Mesothelial cell of epicardium (in vitro differentiated cells): ENCODE measurements around the gene KAT5. TPM values are rescaled to one million over a fixed set of nuclear protein-coding genes. Genes with fewer than 3 reads are reported as not detected.

Experiments used
- DNase-seq, 2 experiments: peaks; one replicate each; pipeline ENCODE4 v3.0.0; 2021; ENCODE audit warnings: low spot score in 2 of 2; ENCODE audit not compliant: unreplicated experiment in 2 of 2
- H3K27ac Mint-ChIP-seq: 2 replicates; pipeline ENCODE4 v1.8.0; 2021; ENCODE audit warnings: mixed read lengths
- H3K27me3 Mint-ChIP-seq: 2 replicates; pipeline ENCODE4 v1.8.0; 2021; ENCODE audit warnings: low read depth, mixed read lengths
- H3K36me3 Mint-ChIP-seq: 2 replicates; pipeline ENCODE4 v1.8.0; 2021; ENCODE audit warnings: mixed read lengths
- H3K4me1 Mint-ChIP-seq: 2 replicates; pipeline ENCODE4 v1.8.0; 2021; ENCODE audit warnings: mixed read lengths
- H3K4me3 Mint-ChIP-seq: 2 replicates; pipeline ENCODE4 v1.8.0; 2021; ENCODE audit warnings: mild to moderate bottlenecking, moderate library complexity, mixed read lengths
- H3K9me3 Mint-ChIP-seq: 2 replicates; pipeline ENCODE4 v1.8.0; 2021; ENCODE audit warnings: mixed read lengths
- CTCF ChIP-seq: fragments of 200-600 bp; sonication (generic); IDR thresholded peaks from one replicate; pipeline ENCODE4 v1.5.0; 2021; ENCODE audit warnings: antibody characterized with exemption; ENCODE audit not compliant: unreplicated experiment
- total RNA-seq: library from RNA; stranded (reverse); gene quantifications from 3 replicates; pipeline ENCODE4 v1.2.1, GENCODE V29; 2021

KAT5 gene
- total RNA-seq, 1 donor from 2014 or later: 77.8 TPM

DNA sequence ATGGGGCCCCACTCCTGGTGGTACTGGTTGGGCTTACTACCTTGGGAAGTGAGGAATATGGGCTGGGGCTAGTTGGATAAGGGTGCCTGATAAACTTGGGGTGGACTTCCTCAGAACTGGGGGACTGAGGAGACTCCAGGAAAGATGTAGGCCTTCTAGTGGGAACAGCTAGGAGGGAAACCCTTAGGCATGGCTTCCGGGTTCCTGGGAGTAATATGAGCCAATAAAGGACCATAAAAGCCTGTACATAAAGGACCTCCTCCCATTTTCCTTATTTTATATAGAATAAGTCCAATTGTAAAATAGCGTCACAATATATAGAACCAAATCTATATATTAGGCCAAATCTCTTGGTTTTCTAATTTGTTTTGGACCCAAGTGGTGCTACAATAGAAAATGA lies 27.0 kb downstream of the KAT5 start:
- H3K4me3 Mint-ChIP-seq: no peak overlapping the region
- H3K27ac Mint-ChIP-seq: no peak overlapping the region
- peaks cover 18% of the 10 kb centered on the region for H3K9me3 Mint-ChIP-seq
- H3K27me3 Mint-ChIP-seq: peaks cover 24% of the 10 kb centered on the region
- H3K4me1 Mint-ChIP-seq: no peaks in the 10 kb centered on the region
- DNase-seq: no peak
- no peaks in the 10 kb centered on the region for H3K36me3 Mint-ChIP-seq
- TF ChIP-seq CTCF: no peak

DNA sequence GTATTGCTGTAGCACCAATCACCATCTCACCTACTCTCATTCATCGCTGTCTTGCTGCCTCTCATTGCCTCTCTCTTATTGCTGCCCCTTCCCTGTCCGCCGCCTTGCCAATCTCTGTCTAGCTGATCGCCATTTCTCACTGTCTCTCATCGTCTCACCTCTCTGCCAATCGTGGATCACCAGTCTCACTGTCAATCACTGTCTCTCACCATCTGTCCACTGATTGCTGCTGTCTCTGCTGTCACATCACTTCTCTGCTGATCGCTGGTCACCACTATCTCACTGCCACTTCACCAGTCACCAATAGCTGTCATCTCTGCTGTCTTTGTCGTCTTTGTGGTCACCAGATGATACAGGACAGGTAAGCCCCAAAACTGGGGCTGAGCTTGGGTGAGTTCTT lies 29.1 kb downstream of the KAT5 start:
- Mint-ChIP-seq H3K27me3 (peaks cover 37% of the 10 kb centered on the region), H3K4me3 (no peak overlapping the region), H3K36me3 (no peaks in the 10 kb centered on the region), H3K9me3 (peaks cover 13% of the 10 kb centered on the region), H3K4me1 (no peaks in the 10 kb centered on the region), H3K27ac (no peak overlapping the region)
- TF ChIP-seq CTCF: no peak
- no peak for DNase-seq

- no peaks in the 10 kb centered on the region for H3K4me1 Mint-ChIP-seq
- no peak for DNase-seq
- no peaks in the 10 kb centered on the region for H3K36me3 Mint-ChIP-seq
- no peak overlapping the region for H3K4me3 Mint-ChIP-seq
- no peak overlapping the region for H3K27ac Mint-ChIP-seq
- peaks cover 4% of the 10 kb centered on the region for H3K9me3 Mint-ChIP-seq
- no peak for TF ChIP-seq CTCF
- peaks cover 41% of the 10 kb centered on the region for H3K27me3 Mint-ChIP-seq
Observed at GRCh38 chr11:65742353-65742752, 30.3 kb downstream of the KAT5 start.

DNA sequence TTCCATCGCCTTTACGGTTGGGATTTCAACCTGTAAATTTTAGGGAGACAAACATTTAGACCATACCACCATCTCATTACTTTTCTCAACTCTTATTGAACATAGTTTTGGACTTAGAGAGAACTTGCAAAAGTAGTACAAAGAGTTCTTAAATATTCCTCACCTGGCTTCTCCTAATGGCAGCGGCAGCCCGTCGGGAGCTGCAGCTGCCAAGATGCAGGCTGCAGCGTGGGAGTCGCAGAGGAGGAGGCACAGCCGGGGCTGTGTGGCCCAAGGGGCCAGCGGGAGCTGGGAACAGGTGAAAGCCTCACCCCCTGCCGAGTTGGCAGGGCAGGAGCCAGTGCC lies 31.6 kb downstream of the KAT5 start:
- no peak for DNase-seq
- Mint-ChIP-seq H3K27me3 (peaks cover 37% of the 10 kb centered on the region), H3K36me3 (no peaks in the 10 kb centered on the region), H3K27ac (no peak overlapping the region), H3K4me3 (no peak overlapping the region), H3K9me3 (peaks cover 9% of the 10 kb centered on the region), H3K4me1 (no peaks in the 10 kb centered on the region)
- no peak for TF ChIP-seq CTCF

- no peak overlapping the region for H3K27ac Mint-ChIP-seq
- peaks cover 13% of the 10 kb centered on the region for H3K9me3 Mint-ChIP-seq
- no peak for DNase-seq
Observed at GRCh38 chr11:65744026-65744698, 32.1 kb downstream of the KAT5 start.

More at GRCh38 chr11:65744026-65744698, 32.1 kb downstream of the KAT5 start:
- TF ChIP-seq CTCF: no peak
- peaks cover 42% of the 10 kb centered on the region for H3K27me3 Mint-ChIP-seq
- H3K4me1 Mint-ChIP-seq: no peaks in the 10 kb centered on the region
- H3K4me3 Mint-ChIP-seq: no peak overlapping the region
- H3K36me3 Mint-ChIP-seq: no peaks in the 10 kb centered on the region
